ENCODE measurements around the gene ZNF219.

DNA sequence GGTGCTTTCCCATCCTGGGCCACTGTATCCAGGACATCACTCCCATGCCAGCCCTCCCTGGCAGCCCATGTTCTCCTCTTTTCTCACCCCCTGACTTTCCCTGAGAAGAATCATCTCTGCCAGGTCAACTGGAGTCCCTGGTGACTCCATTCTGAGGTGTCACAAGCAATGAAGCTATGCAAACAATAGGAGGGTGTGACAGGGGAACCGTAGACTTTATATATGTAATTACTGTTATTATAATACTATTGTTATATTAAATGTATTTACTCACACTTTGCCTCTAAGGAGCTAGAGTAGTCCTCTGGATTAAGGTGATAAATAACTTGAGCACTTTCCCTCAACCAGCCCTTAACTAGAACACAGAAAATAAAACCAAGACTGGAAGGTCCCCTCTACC, 9.2 kb downstream of the ZNF219 start:
- TF ChIP-seq, protein P1, sequence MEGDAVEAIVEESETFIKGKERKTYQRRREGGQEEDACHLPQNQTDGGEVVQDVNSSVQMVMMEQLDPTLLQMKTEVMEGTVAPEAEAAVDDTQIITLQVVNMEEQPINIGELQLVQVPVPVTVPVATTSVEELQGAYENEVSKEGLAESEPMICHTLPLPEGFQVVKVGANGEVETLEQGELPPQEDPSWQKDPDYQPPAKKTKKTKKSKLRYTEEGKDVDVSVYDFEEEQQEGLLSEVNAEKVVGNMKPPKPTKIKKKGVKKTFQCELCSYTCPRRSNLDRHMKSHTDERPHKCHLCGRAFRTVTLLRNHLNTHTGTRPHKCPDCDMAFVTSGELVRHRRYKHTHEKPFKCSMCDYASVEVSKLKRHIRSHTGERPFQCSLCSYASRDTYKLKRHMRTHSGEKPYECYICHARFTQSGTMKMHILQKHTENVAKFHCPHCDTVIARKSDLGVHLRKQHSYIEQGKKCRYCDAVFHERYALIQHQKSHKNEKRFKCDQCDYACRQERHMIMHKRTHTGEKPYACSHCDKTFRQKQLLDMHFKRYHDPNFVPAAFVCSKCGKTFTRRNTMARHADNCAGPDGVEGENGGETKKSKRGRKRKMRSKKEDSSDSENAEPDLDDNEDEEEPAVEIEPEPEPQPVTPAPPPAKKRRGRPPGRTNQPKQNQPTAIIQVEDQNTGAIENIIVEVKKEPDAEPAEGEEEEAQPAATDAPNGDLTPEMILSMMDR (conservative IDR thresholded peaks at IDR 0.05; ENCODE audit: low read depth, low read length) = no peak
- TF ChIP-seq EZH2phosphoT487 (IDR thresholded peaks at IDR 0.05; ENCODE audit: borderline replicate concordance, low read length) = no peak
